ENCODE results near the gene CCNQ.
A peak's percentile ranks its signal among the peaks of the same experiment; 100 is the strongest.

CCNQ gene

DNA sequence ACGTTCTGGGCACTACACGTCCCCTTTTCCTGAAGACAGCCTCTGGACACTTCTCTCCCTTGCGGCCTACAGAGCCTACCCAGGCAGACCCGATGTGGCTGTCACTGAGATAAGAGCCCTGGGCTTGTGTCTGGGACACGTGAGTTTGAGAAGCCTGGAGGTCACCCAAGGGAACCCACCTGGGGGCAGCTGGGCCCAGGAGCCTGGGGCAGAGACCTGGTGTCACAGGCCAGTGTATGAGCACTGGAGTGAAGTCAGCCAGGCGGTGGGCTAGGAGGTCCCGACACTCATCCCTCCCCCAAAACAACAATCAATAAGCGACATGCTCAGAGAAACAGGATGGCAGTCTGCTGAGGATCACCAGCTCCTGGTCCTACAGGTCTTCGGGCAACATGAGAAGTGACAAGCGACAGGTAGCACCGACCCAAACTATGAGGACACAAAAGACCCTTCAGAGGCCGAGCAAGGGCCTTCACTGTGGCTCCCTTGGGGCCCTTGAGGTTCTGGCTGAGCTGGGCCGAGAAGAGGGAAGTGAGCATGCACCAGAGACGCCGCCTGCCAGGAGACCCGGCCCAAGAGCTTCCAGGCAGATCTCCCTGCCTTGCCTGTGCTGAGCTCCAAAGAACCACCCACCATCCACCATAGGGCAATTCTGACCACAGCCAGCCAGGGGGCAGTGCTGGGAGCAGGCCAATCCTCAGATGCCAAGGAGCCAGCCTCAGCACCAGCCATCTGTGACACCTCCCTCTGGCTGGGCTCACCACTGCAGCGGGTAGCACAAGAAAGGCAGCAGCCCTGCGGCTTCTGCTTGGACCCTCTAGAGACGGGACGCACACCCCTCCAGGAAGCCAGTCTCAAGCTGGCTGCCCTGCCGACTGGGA, 37.1 kb upstream of the CCNQ start:
- ATAC-seq, result peak; percentile 89
- TF ChIP-seq ESRRG (CRISPR knock-in tag; IDR thresholded peaks at IDR 0.05) (no peak), RARB (CRISPR knock-in tag; IDR thresholded peaks at IDR 0.05) (no peak), ARNTL (CRISPR knock-in tag; IDR thresholded peaks at IDR 0.05; ENCODE audit: borderline replicate concordance, low read depth) (no peak), ZFP30 (CRISPR knock-in tag; IDR thresholded peaks at IDR 0.05) (no peak), OSR1 (CRISPR knock-in tag; IDR thresholded peaks at IDR 0.05) (no peak), ZFP3 (CRISPR knock-in tag; IDR thresholded peaks at IDR 0.05) (no peak), TCF4 (CRISPR knock-in tag; IDR thresholded peaks at IDR 0.05; ENCODE audit: borderline replicate concordance) (no peak), ZNF8 (CRISPR knock-in tag; IDR thresholded peaks at IDR 0.05) (no peak), ZC3H10 (CRISPR knock-in tag; IDR thresholded peaks at IDR 0.05) (no peak), GLIS3 (CRISPR knock-in tag; IDR thresholded peaks at IDR 0.05) (no peak)
- TF ChIP-seq, protein P1, sequence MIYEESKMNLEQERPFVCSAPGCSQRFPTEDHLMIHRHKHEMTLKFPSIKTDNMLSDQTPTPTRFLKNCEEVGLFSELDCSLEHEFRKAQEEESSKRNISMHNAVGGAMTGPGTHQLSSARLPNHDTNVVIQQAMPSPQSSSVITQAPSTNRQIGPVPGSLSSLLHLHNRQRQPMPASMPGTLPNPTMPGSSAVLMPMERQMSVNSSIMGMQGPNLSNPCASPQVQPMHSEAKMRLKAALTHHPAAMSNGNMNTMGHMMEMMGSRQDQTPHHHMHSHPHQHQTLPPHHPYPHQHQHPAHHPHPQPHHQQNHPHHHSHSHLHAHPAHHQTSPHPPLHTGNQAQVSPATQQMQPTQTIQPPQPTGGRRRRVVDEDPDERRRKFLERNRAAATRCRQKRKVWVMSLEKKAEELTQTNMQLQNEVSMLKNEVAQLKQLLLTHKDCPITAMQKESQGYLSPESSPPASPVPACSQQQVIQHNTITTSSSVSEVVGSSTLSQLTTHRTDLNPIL (CRISPR knock-in tag; IDR thresholded peaks at IDR 0.05; ENCODE audit: low read depth), result no peak
- TF ChIP-seq, protein P2, sequence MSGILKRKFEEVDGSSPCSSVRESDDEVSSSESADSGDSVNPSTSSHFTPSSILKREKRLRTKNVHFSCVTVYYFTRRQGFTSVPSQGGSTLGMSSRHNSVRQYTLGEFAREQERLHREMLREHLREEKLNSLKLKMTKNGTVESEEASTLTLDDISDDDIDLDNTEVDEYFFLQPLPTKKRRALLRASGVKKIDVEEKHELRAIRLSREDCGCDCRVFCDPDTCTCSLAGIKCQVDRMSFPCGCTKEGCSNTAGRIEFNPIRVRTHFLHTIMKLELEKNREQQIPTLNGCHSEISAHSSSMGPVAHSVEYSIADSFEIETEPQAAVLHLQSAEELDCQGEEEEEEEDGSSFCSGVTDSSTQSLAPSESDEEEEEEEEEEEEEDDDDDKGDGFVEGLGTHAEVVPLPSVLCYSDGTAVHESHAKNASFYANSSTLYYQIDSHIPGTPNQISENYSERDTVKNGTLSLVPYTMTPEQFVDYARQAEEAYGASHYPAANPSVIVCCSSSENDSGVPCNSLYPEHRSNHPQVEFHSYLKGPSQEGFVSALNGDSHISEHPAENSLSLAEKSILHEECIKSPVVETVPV (CRISPR knock-in tag; IDR thresholded peaks at IDR 0.05), result no peak
- TF ChIP-seq, protein P3, sequence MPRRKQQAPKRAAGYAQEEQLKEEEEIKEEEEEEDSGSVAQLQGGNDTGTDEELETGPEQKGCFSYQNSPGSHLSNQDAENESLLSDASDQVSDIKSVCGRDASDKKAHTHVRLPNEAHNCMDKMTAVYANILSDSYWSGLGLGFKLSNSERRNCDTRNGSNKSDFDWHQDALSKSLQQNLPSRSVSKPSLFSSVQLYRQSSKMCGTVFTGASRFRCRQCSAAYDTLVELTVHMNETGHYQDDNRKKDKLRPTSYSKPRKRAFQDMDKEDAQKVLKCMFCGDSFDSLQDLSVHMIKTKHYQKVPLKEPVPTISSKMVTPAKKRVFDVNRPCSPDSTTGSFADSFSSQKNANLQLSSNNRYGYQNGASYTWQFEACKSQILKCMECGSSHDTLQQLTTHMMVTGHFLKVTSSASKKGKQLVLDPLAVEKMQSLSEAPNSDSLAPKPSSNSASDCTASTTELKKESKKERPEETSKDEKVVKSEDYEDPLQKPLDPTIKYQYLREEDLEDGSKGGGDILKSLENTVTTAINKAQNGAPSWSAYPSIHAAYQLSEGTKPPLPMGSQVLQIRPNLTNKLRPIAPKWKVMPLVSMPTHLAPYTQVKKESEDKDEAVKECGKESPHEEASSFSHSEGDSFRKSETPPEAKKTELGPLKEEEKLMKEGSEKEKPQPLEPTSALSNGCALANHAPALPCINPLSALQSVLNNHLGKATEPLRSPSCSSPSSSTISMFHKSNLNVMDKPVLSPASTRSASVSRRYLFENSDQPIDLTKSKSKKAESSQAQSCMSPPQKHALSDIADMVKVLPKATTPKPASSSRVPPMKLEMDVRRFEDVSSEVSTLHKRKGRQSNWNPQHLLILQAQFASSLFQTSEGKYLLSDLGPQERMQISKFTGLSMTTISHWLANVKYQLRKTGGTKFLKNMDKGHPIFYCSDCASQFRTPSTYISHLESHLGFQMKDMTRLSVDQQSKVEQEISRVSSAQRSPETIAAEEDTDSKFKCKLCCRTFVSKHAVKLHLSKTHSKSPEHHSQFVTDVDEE (CRISPR knock-in tag; IDR thresholded peaks at IDR 0.05), result no peak

DNA sequence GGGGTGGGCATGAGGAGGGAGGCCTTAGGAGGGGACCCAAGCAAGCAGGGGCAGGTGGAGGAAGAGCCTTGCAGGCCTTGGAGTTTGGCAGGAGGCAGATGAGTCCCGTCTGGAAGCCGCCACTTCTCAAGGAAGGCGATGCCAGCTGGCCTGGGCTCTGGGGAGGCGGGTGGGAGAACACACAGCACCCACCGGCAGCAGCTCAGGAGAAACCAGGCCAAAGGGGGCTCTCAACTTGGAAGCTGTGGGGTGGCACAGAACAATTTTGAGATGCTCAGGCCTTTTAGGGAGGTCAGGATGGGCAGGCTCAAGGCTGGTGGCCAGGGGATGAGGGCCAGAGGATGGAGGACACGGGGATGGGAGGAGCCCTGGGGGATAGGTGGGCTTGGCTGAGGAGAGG, 36.4 kb upstream of the CCNQ start:
- no peak for ATAC-seq
- no peak for TF ChIP-seq OSR1 (CRISPR knock-in tag; IDR thresholded peaks at IDR 0.05)
- TF ChIP-seq SNAI2 (CRISPR knock-in tag; IDR thresholded peaks at IDR 0.05), result no peak
- TF ChIP-seq PPARA (CRISPR knock-in tag; IDR thresholded peaks at IDR 0.05; ENCODE audit: borderline replicate concordance), result no peak

DNA sequence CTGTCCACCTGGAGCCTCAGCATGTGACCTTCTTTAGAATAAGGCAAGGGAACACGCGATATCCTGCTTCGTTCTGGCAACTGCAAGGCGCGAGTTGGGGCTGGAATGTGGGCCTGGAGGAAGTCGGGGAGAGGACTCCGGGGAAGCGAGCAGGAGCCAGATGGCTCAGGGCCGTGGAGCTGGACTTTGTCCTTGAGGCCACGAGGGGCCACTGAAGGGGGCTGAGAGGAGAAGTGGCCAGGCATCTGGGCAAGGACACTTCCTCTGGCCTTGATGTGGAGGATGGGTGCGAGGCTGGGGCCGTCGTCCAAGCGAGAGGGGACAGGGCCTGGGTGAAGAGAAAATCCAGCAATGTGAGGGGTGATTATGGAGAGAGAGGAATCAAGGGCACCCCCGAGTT, 35.9 kb upstream of the CCNQ start:
- TF ChIP-seq ISL1 (CRISPR knock-in tag; IDR thresholded peaks at IDR 0.05) (no peak), ZC3H10 (CRISPR knock-in tag; IDR thresholded peaks at IDR 0.05) (no peak), OSR1 (CRISPR knock-in tag; IDR thresholded peaks at IDR 0.05) (no peak), TOX (CRISPR knock-in tag; IDR thresholded peaks at IDR 0.05; ENCODE audit: borderline replicate concordance) (no peak), CSDC2 (CRISPR knock-in tag; IDR thresholded peaks at IDR 0.05) (no peak), ZFP3 (CRISPR knock-in tag; IDR thresholded peaks at IDR 0.05) (no peak), GLIS3 (CRISPR knock-in tag; IDR thresholded peaks at IDR 0.05) (no peak), ZFP30 (CRISPR knock-in tag; IDR thresholded peaks at IDR 0.05) (no peak), BACH2 (CRISPR knock-in tag; IDR thresholded peaks at IDR 0.05; ENCODE audit: borderline replicate concordance) (no peak)
- TF ChIP-seq, protein P3 (CRISPR knock-in tag; IDR thresholded peaks at IDR 0.05), result no peak
- no peak for ATAC-seq

DNA sequence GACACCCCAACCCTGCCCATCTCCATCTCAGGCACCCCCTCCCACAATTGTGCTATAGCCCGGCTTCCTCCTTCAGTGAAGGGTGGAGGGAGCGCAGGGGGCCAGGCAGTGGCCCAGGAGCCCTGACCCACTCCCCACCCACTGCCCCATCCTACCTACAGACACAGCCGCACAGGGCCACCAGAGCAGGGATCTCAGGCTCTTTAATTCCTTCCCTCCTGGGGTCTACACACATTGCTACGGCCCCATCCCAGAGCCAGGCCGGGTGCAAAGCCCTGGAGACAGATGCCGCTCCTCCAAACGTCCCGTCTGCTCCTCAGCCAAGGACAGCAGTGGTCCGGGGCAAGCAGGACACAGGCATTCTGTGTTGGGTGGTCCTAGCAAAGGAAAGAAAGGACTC, 35.3 kb upstream of the CCNQ start:
- no peak for TF ChIP-seq ARNTL (CRISPR knock-in tag; IDR thresholded peaks at IDR 0.05; ENCODE audit: borderline replicate concordance, low read depth)
- no peak for ATAC-seq
